22Rv1 (cell line): Measurements from ENCODE around the gene PTCH1.

Source experiments
- H3K27ac ChIP-seq: fragments of 450-650 bp; 2 replicates; pipeline ENCODE4 v1.5.1; 2017
- CTCF ChIP-seq: fragments of 450-650 bp; IDR thresholded peaks from 2 replicates; pipeline ENCODE4 v1.5.1; 2017; ENCODE audit warnings: mild to moderate bottlenecking
- ZFX ChIP-seq: fragments of 450-650 bp; IDR thresholded peaks from 2 replicates; pipeline ENCODE4 v1.6.1; 2017; ENCODE audit warnings: antibody characterized with exemption, borderline replicate concordance

Gene PTCH1

GRCh38 chr9:95413793-95414192, 103.0 kb downstream of the PTCH1 start:
- TF ChIP-seq ZFX: no peak
- no peak for TF ChIP-seq CTCF
- no peak overlapping the region for H3K27ac ChIP-seq

GRCh38 chr9:95411054-95411892, 105.5 kb downstream of the PTCH1 start:
- H3K27ac ChIP-seq: no peak overlapping the region
- TF ChIP-seq CTCF (no peak), ZFX (no peak)

- TF ChIP-seq ZFX (no peak), CTCF (no peak)
- no peak overlapping the region for H3K27ac ChIP-seq
These were observed 106.9 kb downstream of the PTCH1 start for GRCh38 chr9:95409650-95410426.

GRCh38 chr9:95407524-95407923, 109.2 kb downstream of the PTCH1 start:
- no peak overlapping the region for H3K27ac ChIP-seq

GRCh38 chr9:95406121-95406520, 110.7 kb downstream of the PTCH1 start:
- TF ChIP-seq CTCF (no peak), ZFX (no peak)
- H3K27ac ChIP-seq: no peak overlapping the region

More at GRCh38 chr9:95407524-95407923, 109.2 kb downstream of the PTCH1 start:
- TF ChIP-seq CTCF: no peak
- TF ChIP-seq ZFX: no peak

GRCh38 chr9:95399261-95399660, 117.5 kb downstream of the PTCH1 start:
- H3K27ac ChIP-seq: no peak overlapping the region
- no peak for TF ChIP-seq ZFX
- TF ChIP-seq CTCF: no peak
